Measurements from ENCODE around the gene LRRC71. TPM values are rescaled to one million over a fixed set of nuclear protein-coding genes. Genes with fewer than 3 reads are reported as not detected.

The LRRC71 gene
- polyA plus RNA-seq, 1 of the 3 experiments (the other 2 are of a cell fraction): 0.03 TPM

DNA sequence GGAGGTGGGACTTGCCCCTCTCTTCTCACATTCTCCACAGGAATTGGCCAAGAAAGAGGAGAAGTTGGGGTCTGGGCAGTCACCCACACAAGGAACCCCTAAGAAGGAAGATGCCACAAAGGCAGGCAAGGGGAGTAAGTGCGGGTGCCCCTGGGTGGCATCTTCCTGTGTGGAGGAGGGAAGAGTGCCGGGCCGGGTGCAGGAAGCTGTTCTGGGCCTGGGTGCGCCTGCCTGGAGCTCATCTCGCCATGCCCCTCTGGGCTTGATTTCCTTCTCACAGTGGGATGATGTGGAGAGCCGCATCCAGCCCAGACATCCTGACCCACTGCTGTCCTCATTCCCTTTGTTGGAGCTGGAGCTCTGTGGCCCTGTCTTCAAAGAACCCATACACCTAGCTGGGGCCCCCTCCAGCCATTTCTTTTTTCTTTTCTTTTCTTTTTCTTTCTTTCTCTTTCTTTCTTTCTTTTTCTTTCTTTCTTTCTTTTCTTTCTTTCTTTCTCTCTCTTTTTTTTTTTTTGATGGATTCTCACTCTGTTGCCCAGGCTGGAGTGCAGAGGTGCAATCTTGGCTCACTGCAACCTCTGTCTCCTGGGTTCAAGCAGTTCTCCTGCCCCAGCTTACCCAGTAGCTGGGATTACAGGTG, 9.3 kb downstream of the LRRC71 start:
- no peak overlapping the region for H3K4me3 ChIP-seq (ENCODE audit: low read depth in 2 of 2, low read length in 1 of 2)
- peaks cover 15% of the 10 kb centered on the region for H3F3A ChIP-seq (replicated peaks; ENCODE audit: insufficient read depth)
- no peak for DNase-seq
- H3K36me3 ChIP-seq (replicated peaks in 1 of 2; ENCODE audit: control insufficient read depth in 1 of 2, insufficient read depth in 2 of 2, low read length in 1 of 2): peaks cover 0 to 7% of the 10 kb centered on the region in 2 experiments
- TF ChIP-seq FOSL2 (IDR thresholded peaks at IDR 0.05; ENCODE audit: borderline replicate concordance, low read depth) (no peak), JUND (IDR thresholded peaks at IDR 0.05) (no peak), NRF1 (IDR thresholded peaks at IDR 0.05; ENCODE audit: low read depth, low read length) (no peak), POLR2AphosphoS5 (IDR thresholded peaks at IDR 0.05; ENCODE audit: low read depth, low read length) (no peak), GABPA (IDR thresholded peaks at IDR 0.05; ENCODE audit: low read depth) (no peak), TAF1 (IDR thresholded peaks at IDR 0.05; ENCODE audit: borderline replicate concordance, low read depth, low read length) (no peak), FOXJ3 (CRISPR knock-in tag; IDR thresholded peaks at IDR 0.05) (no peak), SIN3A (IDR thresholded peaks at IDR 0.05; ENCODE audit: borderline replicate concordance, low read depth, low read length) (no peak), MXI1 (IDR thresholded peaks at IDR 0.05; ENCODE audit: low read depth, low read length) (no peak), ELF1 (IDR thresholded peaks at IDR 0.05) (no peak), RCOR1 (IDR thresholded peaks at IDR 0.05; ENCODE audit: low read length) (no peak), EZH2phosphoT487 (IDR thresholded peaks at IDR 0.05; ENCODE audit: borderline replicate concordance, low read depth) (no peak), TEAD4 (IDR thresholded peaks at IDR 0.05; ENCODE audit: borderline replicate concordance, insufficient read depth) (no peak), RXRA (IDR thresholded peaks at IDR 0.05; ENCODE audit: borderline replicate concordance, low read depth) (no peak)
- TF ChIP-seq, protein P1, sequence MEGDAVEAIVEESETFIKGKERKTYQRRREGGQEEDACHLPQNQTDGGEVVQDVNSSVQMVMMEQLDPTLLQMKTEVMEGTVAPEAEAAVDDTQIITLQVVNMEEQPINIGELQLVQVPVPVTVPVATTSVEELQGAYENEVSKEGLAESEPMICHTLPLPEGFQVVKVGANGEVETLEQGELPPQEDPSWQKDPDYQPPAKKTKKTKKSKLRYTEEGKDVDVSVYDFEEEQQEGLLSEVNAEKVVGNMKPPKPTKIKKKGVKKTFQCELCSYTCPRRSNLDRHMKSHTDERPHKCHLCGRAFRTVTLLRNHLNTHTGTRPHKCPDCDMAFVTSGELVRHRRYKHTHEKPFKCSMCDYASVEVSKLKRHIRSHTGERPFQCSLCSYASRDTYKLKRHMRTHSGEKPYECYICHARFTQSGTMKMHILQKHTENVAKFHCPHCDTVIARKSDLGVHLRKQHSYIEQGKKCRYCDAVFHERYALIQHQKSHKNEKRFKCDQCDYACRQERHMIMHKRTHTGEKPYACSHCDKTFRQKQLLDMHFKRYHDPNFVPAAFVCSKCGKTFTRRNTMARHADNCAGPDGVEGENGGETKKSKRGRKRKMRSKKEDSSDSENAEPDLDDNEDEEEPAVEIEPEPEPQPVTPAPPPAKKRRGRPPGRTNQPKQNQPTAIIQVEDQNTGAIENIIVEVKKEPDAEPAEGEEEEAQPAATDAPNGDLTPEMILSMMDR (IDR thresholded peaks at IDR 0.05): no peak
- TF ChIP-seq, protein P2, sequence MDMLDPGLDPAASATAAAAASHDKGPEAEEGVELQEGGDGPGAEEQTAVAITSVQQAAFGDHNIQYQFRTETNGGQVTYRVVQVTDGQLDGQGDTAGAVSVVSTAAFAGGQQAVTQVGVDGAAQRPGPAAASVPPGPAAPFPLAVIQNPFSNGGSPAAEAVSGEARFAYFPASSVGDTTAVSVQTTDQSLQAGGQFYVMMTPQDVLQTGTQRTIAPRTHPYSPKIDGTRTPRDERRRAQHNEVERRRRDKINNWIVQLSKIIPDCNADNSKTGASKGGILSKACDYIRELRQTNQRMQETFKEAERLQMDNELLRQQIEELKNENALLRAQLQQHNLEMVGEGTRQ (IDR thresholded peaks at IDR 0.05; ENCODE audit: borderline replicate concordance, low read depth, low read length): no peak
- TF ChIP-seq, protein P3, sequence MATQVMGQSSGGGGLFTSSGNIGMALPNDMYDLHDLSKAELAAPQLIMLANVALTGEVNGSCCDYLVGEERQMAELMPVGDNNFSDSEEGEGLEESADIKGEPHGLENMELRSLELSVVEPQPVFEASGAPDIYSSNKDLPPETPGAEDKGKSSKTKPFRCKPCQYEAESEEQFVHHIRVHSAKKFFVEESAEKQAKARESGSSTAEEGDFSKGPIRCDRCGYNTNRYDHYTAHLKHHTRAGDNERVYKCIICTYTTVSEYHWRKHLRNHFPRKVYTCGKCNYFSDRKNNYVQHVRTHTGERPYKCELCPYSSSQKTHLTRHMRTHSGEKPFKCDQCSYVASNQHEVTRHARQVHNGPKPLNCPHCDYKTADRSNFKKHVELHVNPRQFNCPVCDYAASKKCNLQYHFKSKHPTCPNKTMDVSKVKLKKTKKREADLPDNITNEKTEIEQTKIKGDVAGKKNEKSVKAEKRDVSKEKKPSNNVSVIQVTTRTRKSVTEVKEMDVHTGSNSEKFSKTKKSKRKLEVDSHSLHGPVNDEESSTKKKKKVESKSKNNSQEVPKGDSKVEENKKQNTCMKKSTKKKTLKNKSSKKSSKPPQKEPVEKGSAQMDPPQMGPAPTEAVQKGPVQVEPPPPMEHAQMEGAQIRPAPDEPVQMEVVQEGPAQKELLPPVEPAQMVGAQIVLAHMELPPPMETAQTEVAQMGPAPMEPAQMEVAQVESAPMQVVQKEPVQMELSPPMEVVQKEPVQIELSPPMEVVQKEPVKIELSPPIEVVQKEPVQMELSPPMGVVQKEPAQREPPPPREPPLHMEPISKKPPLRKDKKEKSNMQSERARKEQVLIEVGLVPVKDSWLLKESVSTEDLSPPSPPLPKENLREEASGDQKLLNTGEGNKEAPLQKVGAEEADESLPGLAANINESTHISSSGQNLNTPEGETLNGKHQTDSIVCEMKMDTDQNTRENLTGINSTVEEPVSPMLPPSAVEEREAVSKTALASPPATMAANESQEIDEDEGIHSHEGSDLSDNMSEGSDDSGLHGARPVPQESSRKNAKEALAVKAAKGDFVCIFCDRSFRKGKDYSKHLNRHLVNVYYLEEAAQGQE (IDR thresholded peaks at IDR 0.05; ENCODE audit: low read depth, low read length): no peak
- ChIA-PET POLR2A (interaction anchor here (0.6 kb wide), 1 partner anchor 63 kb away, joined by 3 read pairs; no protein-coding TSS in a partner anchor), CTCF (interaction anchor here (1.0 to 12.9 kb wide), 10 partner anchors 8 to 239 kb away, joined by 3 to 308 read pairs (median 65); partner anchors contain the start of genes INSRR, NTRK1 and PEAR1)
- no peak overlapping the region for H3K4me2 ChIP-seq
- 96% methylated on average over 6 of the region's 6 CpGs for WGBS (ENCODE audit: low lambda C conversion rate)
- no peak overlapping the region for H3K9ac ChIP-seq
- H3K27ac ChIP-seq (ENCODE audit: low read depth in 2 of 2, low read length in 1 of 2): no peak overlapping the region
- no peak overlapping the region for H2AFZ ChIP-seq (ENCODE audit: low read depth)
- no peaks in the 10 kb centered on the region for H3K9me2 ChIP-seq
- H3K79me2 ChIP-seq (ENCODE audit: insufficient read depth): no peaks in the 10 kb centered on the region
- H3K9me3 ChIP-seq: no peaks in the 10 kb centered on the region
- no peaks in the 10 kb centered on the region for H4K20me1 ChIP-seq (ENCODE audit: insufficient read depth)
- H3K4me1 ChIP-seq (ENCODE audit: control insufficient read depth in 1 of 2, insufficient read depth in 2 of 2, low read depth in 1 of 2, low read length in 1 of 2): peaks cover 5 to 23% of the 10 kb centered on the region in 2 experiments; a peak in 2 of 4 replicates
- H3K27me3 ChIP-seq (ENCODE audit: insufficient read depth): no peaks in the 10 kb centered on the region
